ENCODE data around the gene PI4KB. TPM values are rescaled to one million over a fixed set of nuclear protein-coding genes. Genes with fewer than 3 reads are reported as not detected.

PI4KB gene
- total RNA-seq, 4 donors from 2014 or later, result 68.0 to 95.9 (median 79.8) TPM

DNA sequence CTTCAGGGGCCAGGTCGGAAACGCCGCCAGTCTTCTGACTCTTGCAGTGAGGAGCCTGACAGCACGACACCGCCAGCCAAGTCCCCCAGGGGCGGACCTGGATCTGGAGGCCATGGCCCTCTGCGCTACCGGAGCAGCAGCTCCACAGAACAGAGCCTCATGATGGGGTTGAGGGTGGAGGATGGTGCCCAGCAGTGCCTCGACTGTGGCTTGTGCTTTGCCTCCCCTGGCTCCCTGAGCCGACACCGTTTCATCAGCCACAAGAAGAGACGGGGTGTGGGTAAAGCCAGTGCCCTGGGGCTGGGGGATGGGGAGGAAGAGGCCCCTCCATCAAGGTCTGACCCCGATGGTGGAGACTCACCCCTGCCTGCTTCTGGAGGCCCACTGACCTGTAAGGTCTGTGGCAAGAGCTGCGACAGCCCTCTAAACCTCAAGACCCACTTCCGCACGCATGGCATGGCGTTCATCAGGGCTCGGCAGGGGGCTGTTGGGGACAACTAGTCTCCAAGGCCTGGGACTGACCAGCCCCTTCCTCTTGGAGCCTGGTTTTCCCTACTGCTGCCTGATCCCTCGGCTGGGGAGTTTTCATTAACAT, 36.4 kb downstream of the PI4KB start:
- Histone ChIP-seq H3K4me1 (no peaks in the 10 kb centered on the region), H3K9me3 (no peaks in the 10 kb centered on the region), H3K27me3 (no peaks in the 10 kb centered on the region), H3K27ac (no peak overlapping the region), H3K4me3 (no peak overlapping the region), H3K36me3 (peaks cover 0 to 68% (median 25%) of the 10 kb centered on the region in 4 donors)
- DNase-seq, result no peak
- in situ Hi-C loops (cut with MboI; ENCODE audit: low pct_ligation_motif_present in 1 of 4, low pct_unique_long_range_greater_than_20kb in 1 of 4, low sequenced_read_pairs in 3 of 4), result no loop called here
- TF ChIP-seq POLR2AphosphoS5 (IDR thresholded peaks at IDR 0.05) (no peak), POLR2A (IDR thresholded peaks at IDR 0.05) (no peak), EP300 (IDR thresholded peaks at IDR 0.05; ENCODE audit: low read depth) (no peak)
- TF ChIP-seq, protein P1, sequence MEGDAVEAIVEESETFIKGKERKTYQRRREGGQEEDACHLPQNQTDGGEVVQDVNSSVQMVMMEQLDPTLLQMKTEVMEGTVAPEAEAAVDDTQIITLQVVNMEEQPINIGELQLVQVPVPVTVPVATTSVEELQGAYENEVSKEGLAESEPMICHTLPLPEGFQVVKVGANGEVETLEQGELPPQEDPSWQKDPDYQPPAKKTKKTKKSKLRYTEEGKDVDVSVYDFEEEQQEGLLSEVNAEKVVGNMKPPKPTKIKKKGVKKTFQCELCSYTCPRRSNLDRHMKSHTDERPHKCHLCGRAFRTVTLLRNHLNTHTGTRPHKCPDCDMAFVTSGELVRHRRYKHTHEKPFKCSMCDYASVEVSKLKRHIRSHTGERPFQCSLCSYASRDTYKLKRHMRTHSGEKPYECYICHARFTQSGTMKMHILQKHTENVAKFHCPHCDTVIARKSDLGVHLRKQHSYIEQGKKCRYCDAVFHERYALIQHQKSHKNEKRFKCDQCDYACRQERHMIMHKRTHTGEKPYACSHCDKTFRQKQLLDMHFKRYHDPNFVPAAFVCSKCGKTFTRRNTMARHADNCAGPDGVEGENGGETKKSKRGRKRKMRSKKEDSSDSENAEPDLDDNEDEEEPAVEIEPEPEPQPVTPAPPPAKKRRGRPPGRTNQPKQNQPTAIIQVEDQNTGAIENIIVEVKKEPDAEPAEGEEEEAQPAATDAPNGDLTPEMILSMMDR (IDR thresholded peaks at IDR 0.05), result no peak
- WGBS, 2 donors (ENCODE audit: low coverage in 1 of 2), result 35 to 87% methylated on average over 2 to 10 of the region's 19 CpGs
- intact Hi-C loops (cut with DNase I; ENCODE audit: low total_unique reads), result no loop called here

DNA sequence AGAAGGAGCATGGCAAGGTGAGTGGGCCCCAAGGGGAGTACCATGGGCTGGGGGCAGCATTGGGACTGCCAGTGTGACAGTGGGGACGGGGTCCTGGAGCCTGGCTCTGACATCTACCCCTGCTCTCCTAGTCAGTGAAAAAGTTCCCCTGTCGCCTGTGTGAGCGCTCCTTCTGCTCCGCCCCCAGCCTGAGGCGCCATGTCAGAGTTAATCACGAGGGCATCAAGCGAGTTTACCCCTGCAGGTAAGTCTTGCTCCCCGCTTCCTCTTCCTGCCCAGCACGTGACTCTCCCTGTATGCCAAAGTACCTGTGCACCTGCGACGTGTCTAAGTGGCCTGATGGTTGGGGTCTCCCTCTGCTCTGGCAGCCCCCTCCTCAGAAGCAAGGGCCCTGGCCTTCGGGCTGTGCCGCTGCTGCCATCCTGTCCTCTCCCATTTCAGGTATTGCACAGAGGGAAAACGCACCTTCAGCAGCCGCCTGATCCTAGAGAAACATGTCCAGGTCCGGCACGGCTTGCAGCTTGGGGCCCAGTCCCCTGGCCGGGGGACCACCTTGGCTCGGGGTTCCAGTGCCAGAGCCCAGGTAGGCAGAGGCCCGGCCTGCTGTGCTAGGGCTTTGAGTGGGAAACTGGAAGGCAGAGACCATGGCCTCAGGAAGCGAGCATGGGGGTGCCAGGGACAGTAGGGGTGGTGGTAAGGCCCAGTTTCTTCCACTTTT, 37.1 kb downstream of the PI4KB start:
- 87 to 89% methylated on average over 9 to 21 of the region's 21 CpGs for WGBS, 2 donors (ENCODE audit: low coverage in 1 of 2)
- intact Hi-C loops (cut with DNase I; ENCODE audit: low total_unique reads), result no loop called here
- Histone ChIP-seq H3K9me3 (no peaks in the 10 kb centered on the region), H3K4me3 (no peak overlapping the region), H3K27ac (no peak overlapping the region), H3K27me3 (no peaks in the 10 kb centered on the region), H3K36me3 (peaks cover 0 to 64% (median 22%) of the 10 kb centered on the region in 4 donors), H3K4me1 (no peaks in the 10 kb centered on the region)
- no peak for TF ChIP-seq POLR2A (IDR thresholded peaks at IDR 0.05)
- no peak for TF ChIP-seq POLR2AphosphoS5 (IDR thresholded peaks at IDR 0.05)
- TF ChIP-seq, protein P1 (IDR thresholded peaks at IDR 0.05), result no peak
- TF ChIP-seq EP300 (IDR thresholded peaks at IDR 0.05; ENCODE audit: low read depth), result no peak
- no peak for DNase-seq
- in situ Hi-C loops (cut with MboI; ENCODE audit: low pct_ligation_motif_present in 1 of 4, low pct_unique_long_range_greater_than_20kb in 1 of 4, low sequenced_read_pairs in 3 of 4), result no loop called here

DNA sequence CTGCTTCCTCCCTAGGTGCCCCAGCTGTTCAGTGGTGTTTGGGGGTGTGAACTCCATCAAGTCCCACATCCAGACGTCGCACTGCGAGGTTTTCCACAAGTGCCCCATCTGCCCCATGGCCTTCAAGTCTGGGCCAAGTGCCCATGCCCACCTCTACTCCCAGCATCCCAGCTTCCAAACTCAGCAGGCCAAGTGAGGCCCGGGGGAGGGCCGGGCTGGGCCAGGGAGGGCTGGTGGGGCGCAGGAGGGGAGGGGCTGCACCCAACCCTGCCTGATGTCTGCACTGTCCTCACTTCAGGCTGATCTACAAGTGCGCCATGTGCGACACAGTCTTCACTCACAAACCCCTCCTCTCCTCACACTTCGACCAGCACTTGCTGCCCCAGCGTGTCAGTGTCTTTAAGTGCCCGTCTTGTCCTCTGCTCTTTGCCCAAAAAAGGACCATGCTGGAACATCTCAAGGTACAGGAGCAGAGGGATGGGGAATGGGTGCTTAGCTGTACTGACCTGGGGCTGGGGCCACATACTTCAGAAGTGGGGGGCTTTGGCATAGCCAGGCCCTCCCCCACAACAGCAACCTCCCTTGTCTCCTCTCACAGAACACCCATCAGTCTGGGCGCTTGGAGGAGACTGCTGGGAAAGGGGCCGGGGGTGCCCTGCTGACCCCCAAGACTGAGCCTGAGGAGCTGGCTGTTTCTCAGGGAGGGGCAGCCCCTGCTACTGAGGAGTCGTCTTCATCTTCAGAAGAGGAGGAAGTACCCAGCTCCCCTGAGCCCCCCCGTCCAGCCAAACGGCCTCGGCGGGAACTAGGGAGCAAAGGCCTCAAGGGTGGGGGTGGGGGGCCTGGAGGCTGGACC, 37.9 kb downstream of the PI4KB start:
- Histone ChIP-seq H3K9me3 (no peaks in the 10 kb centered on the region), H3K36me3 (peaks cover 0 to 55% (median 19%) of the 10 kb centered on the region in 4 donors), H3K4me1 (peaks cover 0 to 2% (median 1%) of the 10 kb centered on the region in 4 donors), H3K4me3 (no peak overlapping the region), H3K27ac (no peak overlapping the region), H3K27me3 (no peaks in the 10 kb centered on the region)
- intact Hi-C loops (cut with DNase I; ENCODE audit: low total_unique reads), result no loop called here
- in situ Hi-C loops (cut with MboI; ENCODE audit: low pct_ligation_motif_present in 1 of 4, low pct_unique_long_range_greater_than_20kb in 1 of 4, low sequenced_read_pairs in 3 of 4), result no loop called here
- no peak for TF ChIP-seq POLR2AphosphoS5 (IDR thresholded peaks at IDR 0.05)
- TF ChIP-seq POLR2A (IDR thresholded peaks at IDR 0.05), result no peak
- TF ChIP-seq, protein P1 (IDR thresholded peaks at IDR 0.05), result no peak
- TF ChIP-seq EP300 (IDR thresholded peaks at IDR 0.05; ENCODE audit: low read depth), result no peak
- DNase-seq, result no peak
- WGBS, 2 donors (ENCODE audit: low coverage in 1 of 2), result 78% methylated on average over 16 of the region's 18 CpGs; no CpG with 5 or more reads in 1 of the 2 donors

DNA sequence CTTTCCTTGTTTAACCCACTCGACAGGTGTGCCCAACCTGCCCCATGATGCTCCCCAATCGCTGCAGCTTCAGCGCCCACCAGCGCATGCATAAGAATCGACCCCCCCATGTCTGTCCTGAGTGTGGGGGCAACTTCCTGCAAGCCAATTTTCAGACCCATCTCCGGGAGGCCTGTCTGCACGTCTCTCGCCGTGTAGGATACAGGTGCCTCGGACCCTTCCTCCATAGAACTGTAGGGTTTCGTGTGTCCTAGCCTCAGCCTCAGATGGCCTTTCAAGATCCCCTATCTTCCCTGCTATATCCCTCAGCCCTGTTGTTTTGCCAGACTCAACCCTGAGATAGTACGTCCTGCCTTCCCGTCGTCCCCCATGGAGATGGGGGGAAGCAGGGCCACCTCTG, 38.7 kb downstream of the PI4KB start:
- intact Hi-C loops (cut with DNase I; ENCODE audit: low total_unique reads), result no loop called here
- peaks cover 5 to 10% (median 9%) of the 10 kb centered on the region in 4 donors for H3K4me1 ChIP-seq
- in situ Hi-C loops (cut with MboI; ENCODE audit: low pct_ligation_motif_present in 1 of 4, low pct_unique_long_range_greater_than_20kb in 1 of 4, low sequenced_read_pairs in 3 of 4), result no loop called here
- H3K27me3 ChIP-seq, result no peaks in the 10 kb centered on the region
- TF ChIP-seq POLR2AphosphoS5 (IDR thresholded peaks at IDR 0.05) (no peak), POLR2A (IDR thresholded peaks at IDR 0.05) (no peak), EP300 (IDR thresholded peaks at IDR 0.05; ENCODE audit: low read depth) (no peak)
- TF ChIP-seq, protein P1 (IDR thresholded peaks at IDR 0.05), result no peak
- no peak overlapping the region for H3K4me3 ChIP-seq
- DNase-seq, result no peak
- no peak overlapping the region for H3K27ac ChIP-seq
- peaks cover 0 to 47% (median 15%) of the 10 kb centered on the region in 4 donors for H3K36me3 ChIP-seq
- no peaks in the 10 kb centered on the region for H3K9me3 ChIP-seq
- WGBS, 2 donors (ENCODE audit: low coverage in 1 of 2), result 94% methylated on average over 14 of the region's 14 CpGs; no CpG with 5 or more reads in 1 of the 2 donors

All from transverse colon (tissue), 4 donors.